Measurements from ENCODE around the gene ADGRB3. TPM values are rescaled to one million over a fixed set of nuclear protein-coding genes. Genes with fewer than 3 reads are reported as not detected.

Gene ADGRB3
- polyA plus RNA-seq, 1 donor = 5.9 TPM

DNA sequence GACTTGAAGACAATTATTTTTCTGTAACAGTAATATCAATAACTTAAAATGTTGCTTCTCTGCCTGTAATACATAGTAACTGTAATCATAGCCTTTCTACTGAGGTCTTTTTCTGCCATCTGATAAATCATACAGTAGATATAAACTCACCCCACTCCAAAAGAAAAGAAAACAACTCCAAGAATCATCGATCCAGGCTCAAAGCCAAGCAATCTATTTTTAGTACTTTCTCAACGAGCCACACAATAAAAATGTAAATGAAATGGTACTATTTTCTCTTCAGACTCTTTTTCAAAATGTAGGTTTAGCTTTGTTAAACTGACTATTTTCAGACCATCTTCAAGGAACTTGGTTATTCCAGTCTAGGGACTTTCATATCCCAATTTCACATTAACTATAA, 493.3 kb downstream of the ADGRB3 start:
- no peak for DNase-seq

DNA sequence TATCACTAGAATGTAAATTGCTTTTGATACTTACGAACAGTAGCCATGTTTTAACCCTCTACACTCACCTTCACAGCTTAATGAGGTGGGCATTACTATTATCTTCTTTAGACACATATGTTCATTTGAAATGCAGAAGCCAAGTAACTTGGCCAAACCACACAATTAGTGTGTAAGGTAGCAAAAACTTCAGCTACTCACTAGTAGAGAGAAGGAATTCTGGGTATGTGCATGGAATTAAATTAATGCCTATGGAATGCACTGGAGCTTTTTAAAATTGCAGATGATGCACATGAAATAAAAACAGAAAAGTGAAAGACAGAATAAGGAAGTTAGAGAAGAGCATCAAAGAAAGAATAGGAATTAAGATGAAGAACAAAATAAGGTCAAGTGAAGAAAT, 494.0 kb downstream of the ADGRB3 start:
- DNase-seq = no peak

DNA sequence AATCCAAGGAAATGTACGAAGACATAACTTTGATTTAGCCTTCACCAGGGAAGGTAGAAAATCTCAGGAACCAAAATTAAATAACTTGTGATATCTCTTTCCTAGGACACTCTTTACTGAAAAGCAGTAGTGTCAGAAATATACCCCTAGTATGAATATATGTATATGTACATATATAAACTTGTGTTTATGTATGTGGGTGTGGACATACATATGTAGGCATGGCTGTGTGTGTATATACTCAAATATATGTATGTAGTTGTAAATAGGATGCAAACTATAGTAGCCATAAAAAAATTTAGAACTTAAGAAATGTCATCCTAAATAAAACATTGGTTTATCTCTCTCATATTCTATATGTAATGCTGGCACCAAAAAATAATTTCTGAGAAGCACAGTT, 500.8 kb downstream of the ADGRB3 start:
- DNase-seq = no peak

DNA sequence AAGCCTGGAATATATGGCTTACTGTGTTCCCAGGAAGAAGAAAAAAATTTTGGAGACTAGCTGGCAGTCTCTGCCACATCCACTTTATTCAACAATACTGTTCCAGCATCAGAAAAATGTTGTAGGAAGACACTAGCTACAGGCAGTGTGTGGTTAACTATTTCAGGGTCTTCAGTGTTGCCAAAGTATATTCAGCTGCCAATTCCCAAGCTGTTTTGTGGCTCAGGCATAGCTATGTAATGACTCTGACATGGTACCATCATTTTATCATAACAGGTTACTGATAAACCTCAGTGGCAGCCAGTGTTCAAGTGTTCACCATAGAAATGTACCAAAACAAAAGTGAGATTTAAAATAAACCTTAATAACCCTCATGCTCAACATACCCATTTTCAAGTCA, 503.1 kb downstream of the ADGRB3 start:
- DNase-seq = no peak

DNA sequence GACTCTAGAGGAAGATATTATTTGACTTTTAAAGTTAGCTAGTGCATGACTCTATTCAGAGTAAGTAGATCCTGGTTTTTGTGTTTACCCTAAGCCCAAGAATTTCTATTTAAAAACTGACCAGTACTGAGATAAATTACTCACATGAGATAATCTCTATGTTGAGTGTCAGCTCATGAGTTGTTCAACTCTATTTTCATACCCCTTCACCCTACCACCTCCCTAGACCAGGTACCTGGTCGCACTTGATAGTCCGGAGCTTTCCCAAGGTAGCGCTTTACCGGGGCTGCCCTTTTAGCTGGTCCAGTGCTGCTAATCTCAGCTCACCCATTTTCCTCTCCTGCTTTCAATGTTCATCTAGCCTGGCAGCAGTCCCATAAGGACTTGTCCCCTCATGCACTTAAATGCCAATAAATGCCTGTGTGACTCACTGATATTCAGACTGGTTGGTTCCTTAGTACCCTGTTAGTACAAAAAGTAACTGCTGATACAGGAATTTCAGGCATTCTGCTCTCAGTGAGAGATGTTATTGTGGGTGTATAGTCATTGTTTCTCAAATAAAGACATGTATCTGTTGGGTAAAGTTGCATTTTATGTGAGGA, 503.9 kb downstream of the ADGRB3 start:
- DNase-seq = no peak

DNA sequence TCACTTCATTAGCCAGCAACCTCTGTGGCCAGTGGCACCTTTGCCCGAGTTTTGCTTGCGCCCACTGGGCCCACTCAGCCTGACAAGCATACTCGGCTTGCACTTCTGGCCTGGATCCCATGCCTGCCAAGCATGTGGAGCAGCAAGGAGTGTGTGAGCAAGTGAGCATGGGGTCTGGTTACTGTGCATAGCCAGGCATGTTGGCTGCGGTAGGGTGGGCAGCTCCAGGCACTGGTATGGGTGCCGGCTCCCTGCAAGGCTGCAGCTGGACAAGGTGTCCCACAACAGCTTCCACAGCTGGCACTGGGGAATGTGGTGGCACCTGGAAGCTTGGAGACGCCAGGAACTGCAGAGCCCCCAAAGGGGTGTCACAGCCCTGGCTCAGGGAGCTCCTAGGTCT, 510.0 kb downstream of the ADGRB3 start:
- no peak for DNase-seq

DNA sequence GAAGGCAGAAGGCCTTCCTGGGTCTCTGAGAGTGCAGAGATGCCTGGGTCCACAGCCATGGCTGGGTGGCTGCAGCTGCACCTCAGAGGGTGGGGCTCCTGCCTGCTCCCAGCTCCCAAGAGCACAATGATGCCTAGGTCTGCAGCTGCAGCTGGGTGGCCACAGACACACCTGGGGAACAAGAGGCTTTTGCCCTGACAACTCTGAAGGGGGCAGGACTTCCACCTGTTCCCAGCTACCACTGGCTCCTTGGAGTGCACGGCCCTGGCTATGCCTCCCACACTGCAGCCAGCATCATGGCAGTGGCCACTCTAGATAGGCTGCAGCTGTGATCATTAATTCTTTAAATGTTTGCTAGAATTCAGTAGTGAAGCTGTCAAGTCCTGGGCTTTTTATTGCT, 511.3 kb downstream of the ADGRB3 start:
- DNase-seq = no peak

DNA sequence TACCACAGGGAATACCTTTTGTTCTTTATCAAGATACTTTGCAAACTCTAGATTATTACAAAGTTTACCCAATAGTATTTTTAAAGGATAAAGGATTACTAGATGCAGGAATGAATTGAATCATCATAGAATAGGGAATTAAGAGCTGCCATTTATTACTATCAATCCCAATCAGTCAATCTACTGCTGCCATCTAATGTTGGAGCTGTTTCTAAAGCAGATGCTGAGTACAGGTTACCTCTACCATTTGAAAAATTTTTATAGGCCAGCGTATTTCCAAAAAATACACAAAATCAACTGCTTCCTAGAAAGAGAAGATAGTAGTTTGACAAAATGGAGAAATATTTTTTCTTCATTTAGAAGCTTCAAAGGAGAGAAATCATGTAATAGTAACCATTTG, 520.4 kb downstream of the ADGRB3 start:
- no peak for DNase-seq

DNA sequence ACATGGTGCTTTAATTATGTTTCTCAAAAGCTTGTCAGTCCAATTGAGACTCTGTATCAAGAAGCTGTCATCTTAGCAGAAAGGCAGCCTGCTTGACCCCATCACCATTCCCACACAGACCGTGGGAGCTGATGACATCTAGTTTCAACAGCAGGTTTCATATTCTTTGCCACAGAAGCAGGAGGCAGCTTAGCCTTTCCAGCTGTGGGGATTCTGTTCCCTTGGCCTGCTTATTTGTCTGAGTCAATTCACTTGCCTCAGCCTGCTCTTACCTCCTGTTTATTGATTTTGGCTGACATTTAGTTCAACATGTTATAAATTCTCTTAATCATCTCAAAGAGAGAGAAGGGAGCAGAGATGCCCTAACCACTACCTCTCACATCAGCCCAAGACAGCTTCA, 527.7 kb downstream of the ADGRB3 start:
- DNase-seq = no peak

DNA sequence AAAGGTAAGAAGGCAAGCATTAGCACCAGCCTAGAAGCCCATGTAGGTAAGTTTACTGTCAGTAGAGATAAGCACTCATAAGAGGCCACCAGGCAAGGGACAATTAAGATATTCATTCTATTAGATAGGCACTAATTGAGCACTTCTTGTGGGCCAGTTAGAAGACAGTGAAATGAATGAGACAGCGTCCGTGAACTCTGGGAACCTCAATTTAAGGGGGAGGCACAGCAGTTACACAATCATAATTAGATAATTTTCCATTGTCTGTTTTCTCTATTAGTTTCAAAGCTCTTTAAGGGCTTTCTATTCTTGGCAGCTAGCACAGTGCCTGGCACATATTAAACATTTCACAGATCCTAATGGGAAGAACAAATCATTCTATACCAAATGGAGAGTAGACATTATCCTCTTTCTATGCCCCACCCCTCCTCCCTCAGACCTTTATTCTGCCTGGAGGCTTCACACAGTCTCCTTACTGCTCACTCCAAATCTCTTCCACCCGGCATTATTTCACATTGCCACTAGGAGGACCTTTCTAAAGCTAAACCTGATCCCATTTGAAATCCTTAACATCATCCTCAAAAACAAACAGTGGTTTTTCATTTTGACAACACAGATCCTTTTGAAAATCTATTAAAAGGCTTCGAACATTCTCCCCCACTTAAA, 529.6 kb downstream of the ADGRB3 start:
- no peak for DNase-seq

DNA sequence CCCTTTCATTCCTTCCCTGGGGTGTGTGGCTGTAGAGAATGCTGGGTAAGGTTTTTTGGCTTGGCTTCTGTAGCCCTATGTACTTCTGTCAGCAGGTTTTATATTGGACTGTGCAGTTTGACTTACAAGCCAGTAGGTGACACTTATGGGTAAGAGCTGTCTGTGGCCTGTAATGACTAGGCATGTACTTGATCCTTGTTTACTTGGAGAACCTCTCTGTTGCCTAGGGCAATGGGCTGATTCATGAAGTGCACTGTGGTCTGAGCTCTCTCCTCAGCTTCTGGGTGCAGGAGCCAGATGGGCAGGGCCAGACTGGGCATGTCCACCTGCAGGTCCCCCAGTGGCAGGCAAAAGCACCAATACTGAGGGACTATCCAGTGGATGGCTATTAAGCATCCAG, 544.6 kb downstream of the ADGRB3 start:
- DNase-seq = no peak

DNA sequence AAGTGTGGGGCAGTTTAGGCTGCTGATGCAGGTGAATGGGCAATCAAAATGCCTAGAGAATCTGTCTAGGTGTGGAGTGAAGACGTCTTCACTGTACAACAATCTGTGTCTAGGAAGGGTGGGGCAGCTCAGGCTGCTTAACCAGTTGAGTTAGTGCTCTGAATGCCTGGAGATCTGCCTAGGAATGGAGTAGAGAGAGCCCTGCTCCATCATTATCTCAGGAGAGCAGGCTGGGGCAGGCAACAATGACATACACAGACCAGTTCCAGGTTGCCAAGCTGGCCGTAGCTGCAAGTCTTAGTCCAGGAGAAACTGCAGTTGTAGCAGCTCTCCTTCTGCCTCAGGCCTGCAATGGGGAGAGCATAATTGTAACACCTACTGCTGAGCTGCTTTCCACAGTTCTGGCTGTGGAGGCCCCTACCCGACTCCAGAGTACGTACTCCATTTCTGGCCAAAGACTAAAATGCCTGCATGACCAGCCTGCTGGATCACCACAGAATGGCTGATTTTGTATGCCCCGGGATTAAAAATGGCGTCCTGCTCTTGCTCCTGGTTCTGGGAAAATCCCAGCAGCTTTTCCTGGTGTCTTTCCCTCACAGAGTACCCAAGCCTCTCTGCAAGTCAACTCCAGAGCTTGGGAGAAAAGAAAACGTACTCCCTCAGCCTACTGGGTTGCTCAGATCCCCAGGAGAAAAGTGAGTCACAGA, 545.4 kb downstream of the ADGRB3 start:
- DNase-seq = no peak

DNA sequence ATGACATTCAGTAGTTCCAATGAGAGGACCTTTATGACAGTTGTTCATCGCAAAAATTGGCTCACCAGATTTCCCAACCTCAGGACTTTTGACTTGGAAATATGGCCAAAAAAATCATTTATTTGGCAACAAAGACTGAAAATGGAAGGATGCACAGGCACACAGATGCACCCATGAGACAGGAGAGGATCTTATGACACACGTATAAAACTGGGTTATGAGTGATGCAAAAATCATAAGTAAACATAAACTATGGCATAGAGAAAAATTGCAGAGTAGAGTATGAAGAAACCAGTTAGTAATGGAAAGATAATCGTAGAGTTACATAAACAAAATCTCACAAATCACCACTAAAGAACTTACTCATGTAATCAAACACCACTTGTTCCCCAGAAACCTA, 546.9 kb downstream of the ADGRB3 start:
- no peak for DNase-seq

DNA sequence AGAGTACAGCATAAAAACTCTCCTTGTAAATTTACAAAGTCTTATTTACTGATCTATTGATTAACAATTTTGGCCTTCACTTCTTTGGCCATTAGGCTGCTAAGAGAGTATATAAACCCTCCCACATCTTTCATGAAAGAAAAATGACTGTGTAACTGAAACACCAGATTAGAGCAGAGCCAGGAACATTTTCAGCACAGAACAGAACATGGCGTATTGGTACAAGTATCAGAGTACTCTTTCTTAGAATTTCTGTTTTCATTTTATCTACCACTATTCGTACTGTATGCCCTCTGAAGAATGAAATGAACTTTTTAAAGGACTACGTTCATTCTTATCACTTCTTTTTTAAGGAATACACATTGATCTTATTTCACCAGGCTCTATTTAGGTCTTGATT, 550.2 kb downstream of the ADGRB3 start:
- DNase-seq = no peak

DNA sequence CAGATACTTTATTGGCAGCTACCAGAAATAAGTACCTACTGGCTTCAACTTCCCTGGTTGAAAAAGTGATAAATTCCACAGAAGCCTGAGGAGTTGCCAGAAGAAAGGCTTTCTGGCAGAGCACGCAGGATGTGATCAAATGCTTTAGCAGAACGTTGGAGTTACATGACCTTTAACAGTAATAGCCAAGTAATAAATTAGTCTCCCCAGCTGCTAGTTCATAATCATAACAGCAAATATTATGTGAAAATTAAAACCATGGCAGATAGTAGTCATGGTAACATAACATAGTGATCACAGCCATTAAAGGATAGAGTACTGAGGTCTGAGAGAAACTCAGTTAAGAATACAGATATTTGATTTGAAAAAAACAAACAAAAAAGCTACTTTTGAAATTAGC, 567.7 kb downstream of the ADGRB3 start:
- DNase-seq = no peak

DNA sequence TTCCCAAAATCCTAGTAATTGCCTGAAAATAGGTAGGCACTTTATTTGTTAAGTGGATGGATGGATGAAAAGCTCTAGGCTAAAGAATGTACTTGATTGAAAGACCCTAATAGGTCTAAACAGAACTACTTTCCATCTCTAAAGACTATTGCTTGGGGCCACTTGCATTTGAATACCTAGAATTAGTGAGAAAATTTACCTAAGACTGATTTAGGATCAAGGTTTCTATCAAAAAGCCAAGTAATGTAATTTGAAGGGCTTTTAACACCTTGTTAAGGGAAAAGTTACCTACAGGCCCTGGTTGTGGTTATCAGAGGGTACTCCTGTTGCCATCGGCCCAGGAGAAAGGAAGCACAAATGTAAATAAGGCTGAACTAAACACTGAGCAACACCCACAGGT, 581.0 kb downstream of the ADGRB3 start:
- no peak for DNase-seq

DNA sequence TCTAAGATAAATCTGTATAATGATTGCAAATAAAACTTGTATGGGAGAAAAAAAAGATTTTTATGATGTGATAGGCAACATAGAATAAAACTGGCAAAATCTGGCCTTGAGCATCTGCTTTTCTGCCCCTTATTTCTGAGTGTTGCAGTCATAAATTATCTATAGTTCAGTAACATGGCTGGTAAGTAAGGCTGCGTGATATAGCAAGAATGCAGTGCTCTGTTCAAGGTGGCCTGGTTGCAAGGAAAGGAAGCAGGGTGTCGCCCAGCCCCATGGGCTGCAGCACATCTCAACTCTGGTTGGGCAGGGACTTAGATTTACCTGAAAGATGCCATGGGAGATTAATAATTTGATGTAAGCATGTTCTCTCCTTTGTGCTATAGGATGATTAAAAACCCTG, 582.3 kb downstream of the ADGRB3 start:
- DNase-seq = no peak

DNA sequence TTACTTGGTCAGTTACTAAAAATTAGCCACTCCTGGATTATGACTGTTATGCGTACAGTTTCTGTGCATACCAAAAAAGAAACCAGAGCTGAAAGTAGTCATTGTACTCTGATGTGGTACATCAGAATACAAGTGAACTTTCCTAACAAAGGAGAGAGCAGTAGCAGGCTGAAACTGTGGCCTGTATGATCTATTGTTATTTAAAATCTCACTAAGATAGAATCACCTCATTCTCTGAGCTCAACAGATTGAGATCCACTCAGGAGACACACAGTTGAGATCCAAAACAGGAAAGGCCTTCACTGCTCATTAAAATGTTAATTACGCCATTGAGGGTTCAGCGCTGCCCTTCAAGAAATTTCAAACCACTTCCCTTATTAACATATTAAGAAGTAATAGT, 585.3 kb downstream of the ADGRB3 start:
- DNase-seq = no peak

DNA sequence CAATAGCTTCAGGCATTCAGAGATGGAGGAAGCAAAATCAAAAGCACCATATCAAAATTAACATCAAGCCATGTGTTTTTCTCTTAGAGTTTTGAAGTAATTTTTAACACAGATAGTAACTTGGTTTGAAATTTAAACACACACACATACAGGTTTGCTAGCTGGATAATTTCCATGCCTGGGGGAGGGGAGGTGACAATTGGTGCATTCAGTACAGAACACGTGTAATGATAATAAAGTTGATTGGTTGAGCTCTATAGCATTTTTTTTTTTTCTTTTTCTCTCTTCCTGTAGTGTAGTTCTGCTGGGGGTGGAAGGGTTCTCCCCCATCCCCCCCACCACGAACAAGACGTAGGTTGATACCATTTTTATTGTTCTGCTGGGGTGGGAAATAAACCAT, 596.9 kb downstream of the ADGRB3 start:
- DNase-seq = no peak

DNA sequence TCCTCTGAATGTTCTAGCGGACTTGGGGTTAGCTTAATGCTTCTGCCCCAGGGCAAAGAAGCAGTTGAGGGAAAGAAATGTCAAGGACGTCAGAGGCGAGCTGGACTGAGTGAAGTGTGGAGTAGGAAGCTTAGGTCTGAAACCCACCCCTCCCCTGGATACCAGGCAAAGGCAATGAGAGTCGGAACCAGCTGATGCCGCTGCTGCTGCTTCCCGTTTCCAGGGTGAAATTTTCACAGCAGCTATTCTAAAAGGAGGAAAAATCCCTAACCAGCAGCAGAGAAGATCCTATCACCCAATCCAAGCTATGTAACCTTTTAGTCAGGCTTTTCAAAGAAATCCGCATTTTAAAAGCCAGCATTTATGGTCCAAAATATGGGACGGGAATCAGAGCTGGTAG, 597.4 kb downstream of the ADGRB3 start:
- DNase-seq = no peak

DNA sequence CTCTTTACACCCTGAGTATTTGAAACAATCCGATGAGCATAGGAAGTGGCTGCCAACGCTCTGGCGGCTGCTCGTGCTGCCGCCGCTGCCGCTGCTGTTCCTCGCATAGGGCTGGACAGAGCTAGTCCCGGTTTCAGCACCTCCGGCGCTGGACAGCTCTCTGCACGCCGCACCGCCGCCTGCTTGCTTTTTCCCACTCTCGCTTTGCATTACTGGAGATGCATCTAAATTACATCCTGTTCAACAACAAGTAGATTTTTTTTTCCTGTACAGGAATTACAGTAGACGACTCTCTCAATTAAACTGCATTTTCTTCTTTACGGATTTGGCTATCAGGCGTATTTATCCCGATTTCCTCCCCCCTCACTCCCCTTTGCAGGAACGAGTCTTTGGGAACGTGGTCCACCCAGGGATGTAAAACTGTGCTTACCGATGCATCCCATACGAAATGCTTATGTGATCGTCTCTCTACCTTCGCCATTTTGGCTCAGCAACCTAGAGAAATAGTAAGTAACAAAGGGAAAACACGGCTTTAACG, 597.9 kb downstream of the ADGRB3 start:
- DNase-seq = peak; percentile 86

DNA sequence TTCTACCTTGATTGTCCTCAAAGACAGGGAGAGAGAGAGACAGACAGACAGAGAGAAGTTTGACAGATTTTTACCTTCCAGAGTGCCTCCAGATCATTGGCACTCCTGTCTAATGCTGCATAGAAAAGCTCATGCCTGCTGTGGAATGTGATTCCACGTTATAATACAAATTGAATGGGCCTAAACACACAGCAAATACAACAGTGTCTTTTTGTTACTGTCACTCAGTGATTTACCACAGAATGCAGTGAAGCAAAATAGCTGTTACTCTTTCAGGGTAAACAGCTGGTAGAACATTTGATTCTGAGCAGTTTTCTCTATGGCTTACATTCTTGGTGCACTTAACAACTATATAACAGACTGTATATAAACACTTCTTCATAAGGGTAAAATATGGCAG, 603.0 kb downstream of the ADGRB3 start:
- DNase-seq = no peak

DNA sequence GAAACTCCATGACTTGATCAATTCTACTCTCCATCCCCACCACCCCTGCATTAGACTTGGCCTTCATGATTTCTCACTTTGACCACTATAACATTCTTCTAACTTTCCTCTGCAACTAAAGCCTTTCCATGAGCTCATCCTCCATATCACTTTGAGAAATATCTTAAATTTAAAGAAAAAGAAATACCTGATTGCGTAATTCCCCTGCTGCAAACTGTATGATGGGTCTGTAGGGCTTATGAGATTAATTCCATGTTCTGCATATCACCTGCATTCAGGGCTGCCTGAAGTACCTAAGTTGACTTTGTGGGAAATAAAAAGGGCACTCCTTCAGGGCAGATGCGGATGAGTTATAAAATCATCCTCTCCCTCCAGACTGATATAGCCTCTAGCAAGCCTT, 611.9 kb downstream of the ADGRB3 start:
- no peak for DNase-seq

DNA sequence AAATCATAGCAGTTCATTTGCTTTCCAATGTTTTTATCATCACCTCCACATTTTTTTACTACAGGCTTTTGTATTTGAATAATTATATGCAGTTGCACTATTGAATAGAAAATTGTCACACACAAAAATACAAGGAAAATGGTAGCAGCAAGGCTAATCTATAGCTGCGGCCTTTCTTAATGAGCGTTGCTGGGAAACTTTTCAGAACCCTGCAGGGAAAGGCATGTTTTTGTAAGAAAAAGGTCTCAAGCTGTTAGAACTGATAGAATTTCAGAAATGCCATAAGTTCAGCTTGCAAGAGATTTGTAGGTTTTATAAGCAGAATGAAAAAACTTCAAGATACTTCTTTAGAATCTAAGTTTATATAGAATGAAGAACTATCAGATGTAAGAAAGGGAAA, 625.9 kb downstream of the ADGRB3 start:
- DNase-seq = no peak
